HG03175 (cell line): ENCODE results near the gene TNP2.
A peak's percentile ranks its signal among the peaks of the same experiment; 100 is the strongest.
"Not testable (repeated sequence)": the region's sequence is repeated elsewhere in the genome, so short reads cannot be mapped to it uniquely, and the experiment has no call there.

Experiments used
- ATAC-seq: cut with Tn5 transposase; IDR thresholded peaks from one replicate; pipeline ENCODE4 v1.9.1; 2021; ENCODE audit warnings: mild to moderate bottlenecking, moderate library complexity; ENCODE audit not compliant: unreplicated experiment

The TNP2 gene

GRCh38 chr16:11301645-11302501, 32.7 kb upstream of the TNP2 start:
- ATAC-seq: no peak

GRCh38 chr16:11300560-11300892, 31.4 kb upstream of the TNP2 start:
- no peak for ATAC-seq

- ATAC-seq: no peak
These were observed 30.9 kb upstream of the TNP2 start for GRCh38 chr16:11299865-11300559.

GRCh38 chr16:11298950-11299547, 29.9 kb upstream of the TNP2 start:
- ATAC-seq: not testable (repeated sequence)

- no peak for ATAC-seq
These were observed 29.2 kb upstream of the TNP2 start for GRCh38 chr16:11298143-11298900.

- peak; percentile 90 for ATAC-seq
These were observed 28.5 kb upstream of the TNP2 start for GRCh38 chr16:11297492-11298142.

GRCh38 chr16:11296706-11297491, 27.8 kb upstream of the TNP2 start:
- peak; percentile 9 for ATAC-seq

- no peak for ATAC-seq
These were observed 27.2 kb upstream of the TNP2 start for GRCh38 chr16:11296351-11296705.

- ATAC-seq: no peak
These were observed 26.5 kb upstream of the TNP2 start for GRCh38 chr16:11295672-11296071.

- no peak for ATAC-seq
These were observed 23.1 kb upstream of the TNP2 start for GRCh38 chr16:11292076-11292748.

GRCh38 chr16:11291091-11291703, 22.1 kb upstream of the TNP2 start:
- no peak for ATAC-seq

GRCh38 chr16:11290102-11290893, 21.2 kb upstream of the TNP2 start:
- no peak for ATAC-seq

GRCh38 chr16:11289696-11290095, 20.6 kb upstream of the TNP2 start:
- ATAC-seq: not testable (repeated sequence)

- ATAC-seq: no peak
These were observed 20.1 kb upstream of the TNP2 start for GRCh38 chr16:11289202-11289601.

GRCh38 chr16:11285842-11286241, 16.7 kb upstream of the TNP2 start:
- ATAC-seq: no peak

GRCh38 chr16:11283820-11284248, 14.7 kb upstream of the TNP2 start:
- ATAC-seq: no peak

GRCh38 chr16:11280616-11281522, 11.7 kb upstream of the TNP2 start, which contains the start of gene PRM1:
Gene PRM1 (minus strand): TSS chr16:11281330. CDS start chr16:11281238, 92 bp downstream.
- no peak for ATAC-seq
